GM18508 (cell line): ENCODE data around the gene PEF1.

Source experiments
- ATAC-seq: cut with Tn5 transposase; IDR thresholded peaks from one replicate; pipeline ENCODE4 v1.9.1; 2021; ENCODE audit warnings: moderate number of reproducible peaks; ENCODE audit not compliant: insufficient read depth, unreplicated experiment

PEF1 gene

DNA sequence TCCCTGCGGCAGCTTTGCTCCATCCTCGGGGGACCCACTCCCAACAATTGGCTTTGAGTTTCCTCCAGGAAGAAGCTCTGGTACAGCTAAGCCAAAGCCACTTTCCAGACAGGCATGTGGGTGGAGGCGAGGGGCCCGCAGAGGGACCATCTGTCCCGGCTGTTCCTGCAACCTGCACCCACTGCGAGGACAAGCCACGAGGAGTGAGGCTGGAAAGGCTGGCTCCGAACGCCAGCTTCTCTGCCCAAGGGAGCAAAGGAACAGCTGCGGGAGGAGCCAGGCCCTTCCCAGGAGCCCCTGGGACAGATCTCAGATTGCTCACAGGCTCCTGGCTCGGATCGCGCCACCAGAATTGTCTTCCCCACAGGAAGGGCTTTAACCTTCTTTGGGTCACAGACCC lies 28.3 kb upstream of the PEF1 start:
- ATAC-seq: no peak

DNA sequence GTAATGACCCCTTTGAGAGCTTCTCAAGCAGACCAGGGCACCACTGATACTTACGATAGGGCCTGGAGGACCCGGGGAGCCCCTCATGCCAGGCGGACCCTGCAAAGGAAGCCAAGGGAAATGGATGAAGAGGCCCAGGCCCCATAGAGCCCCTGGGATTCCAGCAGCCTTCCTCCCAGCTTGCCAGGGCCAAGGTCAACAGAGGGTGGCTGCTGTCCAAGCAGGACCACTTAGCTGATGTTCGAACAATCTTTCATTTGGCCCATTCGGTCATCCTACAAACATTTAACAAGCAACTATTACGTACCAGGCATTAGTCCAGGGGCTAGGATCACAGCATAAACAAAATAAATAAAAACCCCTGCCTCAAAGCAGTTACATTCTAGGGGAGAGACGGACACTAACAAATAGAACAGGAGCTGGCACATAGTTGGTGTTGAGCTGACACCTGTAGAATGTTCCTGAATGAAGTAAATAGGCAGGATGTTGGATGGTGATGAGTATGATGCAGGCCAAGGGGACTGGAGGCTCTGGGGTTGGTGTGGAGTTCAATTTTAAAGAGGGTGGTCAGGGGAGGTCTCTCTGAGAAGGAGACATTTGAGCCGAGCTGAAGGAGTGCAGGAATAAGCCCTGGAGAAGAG lies 27.0 kb upstream of the PEF1 start:
- ATAC-seq: no peak

DNA sequence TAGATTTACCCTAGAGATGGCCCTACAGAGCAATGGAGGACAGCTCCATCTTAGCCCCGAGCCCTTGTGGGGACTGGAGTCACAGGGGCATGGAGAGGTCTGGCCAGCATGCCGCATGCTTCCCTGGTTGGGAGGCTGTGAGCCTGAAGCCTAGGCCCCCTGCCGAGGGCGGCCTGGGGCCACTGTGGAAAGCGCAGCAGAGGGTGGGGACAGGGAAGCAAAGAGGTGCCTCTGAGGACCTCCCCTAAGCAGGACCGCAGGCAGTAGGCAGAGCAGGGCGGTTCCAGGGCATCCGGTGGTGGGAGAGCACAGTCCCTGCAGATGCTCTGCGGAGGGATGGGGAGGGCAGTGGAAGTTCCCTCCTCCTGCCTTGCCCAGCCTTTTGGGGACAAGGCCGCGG lies 26.5 kb upstream of the PEF1 start:
- ATAC-seq: no peak

DNA sequence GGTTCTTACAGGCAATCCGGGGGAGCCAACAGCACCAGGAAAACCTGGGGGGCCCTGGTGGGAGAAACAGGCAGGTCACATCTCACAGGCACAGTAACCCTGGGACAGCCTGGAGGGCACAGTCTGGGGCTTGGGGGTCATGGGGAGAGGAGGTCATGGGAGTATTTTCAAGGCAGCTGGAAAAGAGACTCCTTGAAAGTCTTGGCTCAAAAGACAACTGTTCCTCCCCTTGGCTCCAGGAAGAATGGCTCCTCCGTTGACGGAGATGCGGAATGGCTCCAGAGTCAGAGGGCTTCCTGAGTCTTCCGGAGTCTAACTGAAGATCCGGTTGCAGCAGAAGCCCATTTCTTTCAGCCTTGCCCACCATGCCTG lies 25.9 kb upstream of the PEF1 start:
- no peak for ATAC-seq

DNA sequence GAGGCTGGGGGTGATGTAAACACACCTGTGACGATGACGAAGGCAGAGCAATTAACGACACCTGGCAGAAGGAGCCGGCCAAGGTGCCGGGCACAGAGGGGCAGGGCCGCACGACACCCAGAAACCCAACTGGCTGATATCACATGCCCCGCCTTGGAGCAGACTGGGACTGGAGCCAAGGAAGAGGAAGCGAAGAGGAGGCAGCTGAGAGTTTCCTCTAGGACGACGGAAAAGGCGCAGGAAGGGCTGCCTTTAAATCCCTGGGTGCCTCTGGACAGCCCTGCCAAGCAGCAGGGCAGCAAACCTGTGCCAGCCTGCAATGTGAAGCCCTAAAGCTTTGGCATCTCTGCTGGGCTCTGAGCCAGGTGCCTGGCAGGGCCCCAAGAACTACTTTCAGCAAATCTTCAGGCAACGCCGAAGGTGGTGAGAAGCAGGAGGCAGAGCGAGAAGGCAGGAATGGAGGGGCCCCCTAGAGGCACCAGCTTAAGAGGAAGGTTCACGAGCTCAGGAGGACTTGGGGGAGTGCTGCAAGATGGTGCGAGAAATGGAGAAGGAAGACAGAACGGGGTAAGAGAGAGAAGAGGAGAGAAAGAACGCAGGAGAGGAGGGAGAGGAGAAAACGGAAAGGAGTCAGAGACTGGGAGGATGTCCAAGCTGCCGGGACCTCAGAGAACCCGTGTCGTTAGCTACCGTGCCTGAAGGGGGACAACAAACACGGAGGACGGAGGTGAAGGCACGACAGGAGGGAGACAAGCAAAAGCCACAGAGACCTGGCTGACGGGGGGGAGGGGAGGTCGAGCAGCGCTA lies 25.3 kb upstream of the PEF1 start:
- no peak for ATAC-seq

DNA sequence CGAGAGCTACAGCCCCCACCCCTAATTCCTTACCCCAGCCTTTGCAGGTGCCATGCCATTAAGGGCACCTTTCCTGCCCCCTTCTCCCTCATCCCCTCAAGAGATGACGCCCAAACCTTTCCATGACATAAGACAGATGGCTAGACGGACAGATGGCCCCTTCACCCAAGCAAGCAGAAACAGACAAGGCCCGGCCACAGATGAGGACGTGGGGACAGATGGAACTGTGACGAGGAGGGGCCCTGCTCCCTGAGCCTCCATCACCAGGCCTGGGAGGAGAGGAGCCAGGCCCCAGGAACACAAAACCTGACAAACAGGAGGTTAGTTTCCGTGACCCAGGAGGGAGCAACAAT lies 24.7 kb upstream of the PEF1 start:
- no peak for ATAC-seq

DNA sequence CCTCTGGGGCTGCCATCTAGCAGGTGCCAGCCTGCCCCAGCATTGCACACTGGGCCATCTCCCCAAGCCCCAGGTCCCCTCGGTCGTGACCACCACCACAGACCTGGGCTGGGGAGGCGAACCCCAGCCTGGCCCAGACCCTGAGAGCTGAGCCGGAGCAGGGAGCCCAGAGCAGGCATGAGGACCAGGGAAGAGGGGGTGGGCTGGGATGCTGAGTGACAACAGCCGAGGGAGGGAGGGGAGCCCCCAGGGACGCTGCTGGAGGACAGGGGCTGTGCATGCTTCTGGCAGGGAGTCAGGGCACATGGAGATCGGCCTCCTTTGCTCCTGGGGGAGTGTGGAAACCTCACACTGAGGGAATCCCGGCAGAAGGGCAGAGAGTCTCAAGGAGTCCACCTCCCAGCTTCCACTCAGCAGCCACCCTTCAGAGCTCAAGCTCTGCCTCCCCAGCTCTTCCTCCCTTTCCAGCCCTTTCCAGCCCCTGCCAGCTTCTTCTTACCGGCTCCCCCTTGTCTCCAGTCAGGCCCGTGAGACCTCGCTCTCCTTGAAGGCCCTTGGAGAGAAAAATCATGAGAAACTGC lies 23.7 kb upstream of the PEF1 start:
- no peak for ATAC-seq

DNA sequence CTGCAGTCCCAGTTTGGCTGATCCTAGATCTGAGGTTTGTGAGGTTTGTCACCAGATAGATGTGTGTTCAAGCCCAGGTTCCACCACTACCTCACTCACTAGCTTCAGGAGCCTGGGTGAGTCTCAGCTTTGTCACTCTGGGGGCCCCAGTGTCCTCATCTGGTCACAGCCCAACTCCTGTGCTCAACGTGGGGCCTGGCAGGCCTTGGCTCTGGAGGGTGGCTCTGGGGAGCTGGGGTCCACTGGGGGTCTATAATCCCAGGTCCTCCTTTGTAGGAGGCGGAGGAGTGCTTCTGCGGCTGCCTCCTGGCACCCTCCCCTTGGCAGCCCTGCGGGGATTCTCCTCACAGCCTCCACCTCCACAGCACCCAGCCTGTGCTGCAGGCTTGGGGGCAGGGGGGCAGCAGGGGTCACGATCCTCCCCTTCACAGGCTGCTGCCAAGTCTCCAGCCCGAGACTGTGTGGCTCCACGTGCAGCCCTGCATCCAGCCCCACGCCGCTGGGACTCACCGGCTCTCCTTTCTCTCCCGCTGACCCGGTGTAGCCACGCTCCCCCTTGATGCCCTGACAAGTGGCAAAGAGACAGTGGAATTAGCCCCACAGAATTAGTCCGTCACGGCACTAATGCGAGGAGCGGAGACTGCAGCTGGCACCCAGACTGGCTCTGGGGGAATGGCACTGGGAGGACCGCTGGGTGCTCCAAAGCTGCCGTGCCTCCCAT lies 22.5 kb upstream of the PEF1 start:
- no peak for ATAC-seq

DNA sequence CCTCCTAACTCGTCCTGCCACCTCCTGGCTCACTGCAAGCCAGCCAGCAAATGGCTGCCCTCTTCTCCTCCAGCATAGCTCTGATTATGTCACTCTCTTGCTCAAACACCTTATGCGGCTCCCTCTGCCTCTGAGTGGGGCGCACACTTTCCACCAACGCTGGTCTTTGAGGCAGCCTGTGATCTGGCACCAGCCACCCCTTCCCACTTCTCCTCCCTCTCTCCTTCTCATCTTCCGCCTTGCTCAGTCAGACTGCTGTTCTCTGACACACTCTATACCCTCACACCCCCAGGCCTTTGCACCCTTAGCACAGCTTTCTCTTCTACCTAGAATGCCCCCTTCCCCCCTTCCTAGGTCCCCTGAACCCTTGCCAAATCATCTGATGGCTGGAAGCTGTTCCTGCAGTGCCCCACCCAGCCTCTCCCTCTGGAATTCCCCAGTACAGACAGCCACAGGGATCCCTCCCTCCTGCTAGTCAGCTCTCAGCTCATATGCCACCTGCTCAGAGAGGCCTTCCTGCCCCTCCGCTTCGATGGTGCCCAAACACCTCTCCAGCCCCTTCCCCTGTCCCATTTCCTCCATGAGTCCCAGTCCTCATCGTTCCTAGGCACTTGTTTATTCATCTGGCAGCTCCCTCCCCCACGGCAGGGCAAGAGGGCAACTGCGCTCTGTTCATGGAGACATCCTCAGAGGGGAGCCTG lies 21.7 kb upstream of the PEF1 start:
- ATAC-seq: no peak

DNA sequence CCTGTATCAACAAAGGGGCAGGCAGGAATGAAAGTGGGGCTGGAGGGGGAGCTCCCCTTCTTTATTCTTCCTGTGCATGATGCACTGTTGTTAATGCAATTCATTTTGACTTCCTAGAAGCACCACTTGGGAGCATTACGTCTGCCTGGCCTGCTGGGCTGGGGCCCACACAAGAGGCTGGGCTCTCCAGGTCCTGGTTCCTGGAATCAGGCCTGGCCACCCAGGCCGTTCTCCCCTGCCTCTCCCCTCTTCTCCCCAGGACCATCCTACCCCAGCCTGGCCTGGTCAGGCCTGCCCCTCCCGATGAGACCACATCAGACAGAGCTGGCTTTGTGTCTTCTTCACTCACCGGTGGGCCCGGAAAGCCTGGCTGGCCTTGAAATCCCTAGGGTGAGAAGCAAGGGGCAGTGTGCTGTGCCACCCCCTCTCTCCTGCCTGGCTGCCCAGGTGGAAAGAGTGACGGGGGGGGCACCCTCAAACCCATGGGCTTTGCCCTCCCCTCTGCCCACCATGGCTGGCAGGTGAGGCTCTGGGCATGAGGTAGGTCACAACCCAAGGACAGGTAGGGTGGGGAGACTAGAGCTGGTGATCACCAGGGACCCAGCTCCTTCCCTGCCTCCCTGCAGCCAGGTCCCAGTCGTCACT lies 20.7 kb upstream of the PEF1 start:
- ATAC-seq: no peak

DNA sequence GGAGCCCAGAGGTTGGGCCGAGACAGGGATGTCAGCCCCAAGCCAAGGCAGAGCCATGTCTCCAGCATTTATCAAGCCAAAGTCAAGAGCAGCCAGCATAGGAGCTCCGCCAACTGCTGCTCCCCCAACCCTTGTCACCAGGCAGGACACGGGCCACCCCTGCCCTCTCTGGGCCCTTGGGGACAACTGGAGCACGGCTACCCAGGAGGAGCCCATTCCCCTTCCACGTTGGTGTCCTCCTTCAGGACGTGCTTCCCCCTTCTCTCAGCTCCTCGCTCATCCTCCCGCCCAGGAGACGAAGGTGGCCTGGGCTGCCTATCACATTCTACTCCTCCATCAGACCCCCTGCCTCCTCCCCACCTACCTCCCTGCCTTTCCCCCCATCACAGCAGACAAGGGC lies 19.9 kb upstream of the PEF1 start:
- no peak for ATAC-seq

DNA sequence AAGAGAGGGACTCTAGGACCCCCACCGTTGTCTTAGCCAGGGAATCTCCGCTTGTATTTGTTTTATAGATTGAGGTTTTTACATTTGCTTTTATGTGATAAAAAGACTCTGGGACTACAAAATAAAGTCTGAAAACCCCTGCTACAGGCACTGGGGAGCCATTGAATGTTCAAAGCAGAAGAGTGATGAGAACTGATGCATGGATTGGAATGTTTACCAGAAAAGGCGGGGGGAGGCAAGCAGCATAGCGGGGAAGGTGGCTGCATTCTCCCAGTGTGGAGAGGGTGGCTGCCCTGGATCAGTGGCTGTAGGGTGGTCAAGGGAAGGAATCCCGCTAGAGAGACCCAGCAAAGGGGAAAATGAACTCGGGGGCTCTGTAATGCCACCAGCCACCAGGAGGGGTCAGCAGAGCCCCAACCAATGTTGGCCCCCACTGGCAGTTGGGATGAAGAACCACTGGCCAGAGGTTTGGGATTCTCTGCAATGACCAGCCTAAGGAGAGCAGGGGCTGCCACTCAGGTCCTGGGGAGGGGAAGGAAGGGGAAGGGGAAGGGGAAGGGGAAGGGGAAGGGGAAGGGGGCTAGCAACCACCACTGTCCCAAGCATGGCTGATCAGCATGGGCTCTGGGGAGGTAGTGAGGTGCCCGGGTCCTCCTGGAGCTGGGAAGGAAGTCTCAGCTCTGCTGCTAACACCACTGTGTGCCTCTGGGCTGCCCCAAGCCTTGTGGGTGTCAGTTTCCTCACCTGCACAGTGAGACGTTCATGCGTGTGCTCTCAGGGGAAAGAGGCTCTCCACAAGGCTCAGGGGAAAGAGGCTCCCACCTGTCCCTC lies 19.2 kb upstream of the PEF1 start:
- ATAC-seq: no peak

DNA sequence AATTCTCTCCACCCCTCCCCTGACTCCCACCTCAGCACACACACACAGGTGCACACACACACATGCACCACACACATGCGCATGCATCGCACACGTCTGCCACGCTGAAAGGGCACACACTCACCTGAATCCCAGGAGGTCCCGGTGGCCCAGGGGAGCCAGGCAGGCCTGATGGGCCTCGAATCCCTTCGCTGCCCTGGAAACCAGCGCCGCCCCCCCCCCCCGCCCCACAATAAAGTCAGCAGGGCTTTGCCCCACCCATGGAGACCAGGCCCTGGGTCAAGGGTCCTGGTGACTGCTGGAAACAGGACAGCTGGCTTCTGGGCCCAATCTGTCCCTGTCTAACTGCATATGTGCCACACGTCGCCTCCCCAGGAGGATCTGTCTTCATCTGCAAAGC lies 17.8 kb upstream of the PEF1 start:
- ATAC-seq: no peak

DNA sequence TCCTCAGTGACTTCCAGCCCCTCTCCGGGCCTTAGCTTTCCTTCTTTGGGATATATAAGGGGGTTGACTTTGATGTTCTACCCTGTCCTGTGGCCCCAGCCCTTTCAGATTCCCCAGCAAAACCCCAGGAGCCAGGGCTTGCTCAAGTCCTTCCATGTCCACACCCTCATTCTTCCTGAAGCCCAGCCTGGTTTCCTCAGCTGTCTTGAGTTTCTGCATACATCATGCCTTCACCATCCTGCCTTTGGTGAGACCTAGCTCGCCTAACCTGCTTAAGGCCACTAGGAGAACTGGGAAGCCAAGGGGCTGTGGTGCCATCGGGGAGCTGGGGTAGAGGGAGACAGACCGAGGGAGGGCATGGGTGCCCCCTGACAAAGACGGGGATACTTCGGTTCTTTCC lies 17.2 kb upstream of the PEF1 start:
- no peak for ATAC-seq

DNA sequence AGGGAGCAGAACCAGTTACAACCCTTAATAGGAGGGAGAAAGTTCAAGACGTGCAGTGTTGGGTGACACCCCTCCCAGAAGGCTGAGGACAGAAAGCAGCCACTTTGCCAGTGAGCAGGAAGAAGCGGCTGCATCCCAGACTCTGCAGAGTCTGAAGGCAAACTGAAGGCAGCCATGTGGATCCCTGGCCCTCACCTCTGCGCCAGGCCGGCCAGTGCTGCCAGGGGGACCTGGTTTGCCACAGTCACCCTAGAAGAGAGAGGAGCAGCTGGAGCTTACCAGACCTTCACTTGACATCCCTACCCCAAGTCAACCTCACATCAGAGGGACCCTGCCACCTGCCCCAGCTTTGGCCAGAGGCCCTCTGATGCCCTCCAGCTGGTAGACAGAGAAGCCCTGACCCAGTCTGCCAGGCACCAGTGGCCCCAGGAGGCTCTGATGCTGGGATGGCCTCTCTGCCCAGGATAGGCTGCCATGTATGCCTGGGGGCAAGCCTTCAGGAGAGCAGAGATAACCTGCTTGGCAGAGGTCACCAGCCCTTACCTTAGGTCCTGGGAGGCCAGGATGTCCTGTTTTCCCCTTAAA lies 16.3 kb upstream of the PEF1 start:
- ATAC-seq: no peak

DNA sequence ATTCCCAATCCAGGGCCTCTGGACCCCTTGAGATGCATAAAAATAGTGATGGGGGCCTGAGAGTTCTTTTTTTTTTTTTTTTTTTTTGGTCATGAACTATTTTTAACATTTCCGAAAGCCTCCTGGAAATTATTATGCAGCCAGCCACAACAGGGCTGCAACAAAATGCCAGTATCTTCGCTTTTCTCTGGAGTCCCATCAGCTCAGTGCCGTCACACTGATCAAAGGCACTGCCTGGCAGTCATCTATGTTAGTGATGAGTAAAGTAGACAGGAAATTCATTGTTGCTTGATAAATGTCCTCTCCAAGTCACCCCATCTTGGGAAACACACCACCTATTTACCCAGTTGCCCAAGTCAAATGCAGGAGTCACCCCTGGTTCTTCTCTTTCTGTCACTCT lies 15.2 kb upstream of the PEF1 start:
- ATAC-seq: no peak

DNA sequence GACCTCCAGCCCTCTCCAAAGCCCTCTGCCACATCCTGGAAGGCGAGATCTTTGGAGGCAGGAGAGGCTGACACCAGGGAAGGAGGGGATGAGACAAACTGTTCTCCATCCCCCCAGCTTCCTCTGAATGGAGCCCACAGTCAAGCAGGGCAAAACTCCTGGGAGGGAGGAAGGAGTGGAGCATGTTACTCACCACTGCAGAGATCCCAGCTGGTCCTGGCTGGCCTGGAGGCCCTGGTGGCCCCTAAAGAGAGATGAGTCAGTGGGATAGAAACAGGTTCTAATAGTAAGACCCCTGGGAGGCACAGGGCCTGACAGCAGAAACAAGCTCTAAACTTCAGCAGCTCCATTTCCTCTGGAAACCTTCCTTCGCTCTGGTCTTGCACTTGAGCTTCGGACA lies 14.0 kb upstream of the PEF1 start:
- ATAC-seq: no peak

DNA sequence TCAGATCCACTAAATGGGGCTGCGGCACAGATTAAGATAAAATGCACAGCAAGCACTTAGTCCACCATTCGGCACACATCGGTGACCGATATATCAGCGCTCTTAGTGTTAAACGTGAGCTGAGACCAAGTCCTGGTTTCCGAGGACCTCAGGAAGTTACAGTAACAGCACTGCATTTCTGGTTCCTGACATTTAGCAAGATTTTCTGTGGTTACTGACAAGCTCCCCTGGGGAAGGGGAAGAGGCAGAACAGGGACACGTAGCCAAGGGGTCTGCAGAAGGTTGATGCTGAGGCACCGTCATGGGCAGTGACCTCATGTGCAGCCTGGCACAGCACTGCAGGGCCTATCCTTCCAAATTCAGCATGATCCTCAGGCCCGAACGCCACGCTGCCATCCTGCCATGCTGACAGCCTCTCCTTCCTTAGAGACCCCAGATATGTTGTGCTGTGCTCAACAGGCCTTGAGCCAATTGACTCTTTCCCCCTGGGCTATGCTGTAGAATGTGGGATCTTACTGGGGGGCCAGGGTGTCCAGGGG lies 13.4 kb upstream of the PEF1 start:
- no peak for ATAC-seq
